Activated CD4-positive, alpha-beta T cell treated with anti-CD3 and anti-CD28 coated beads, Interleukin-10, Interleukin-2, amounts not matched to agents 100 ng/mL and 50 ng/mL, durations not matched to agents 16 hours and 8 hours (primary cell): Measurements from ENCODE around the gene FNDC5.

Experiments used
- DNase-seq: peaks from one replicate; pipeline ENCODE4 v3.0.0-alpha.2; 2020

Gene FNDC5

DNA sequence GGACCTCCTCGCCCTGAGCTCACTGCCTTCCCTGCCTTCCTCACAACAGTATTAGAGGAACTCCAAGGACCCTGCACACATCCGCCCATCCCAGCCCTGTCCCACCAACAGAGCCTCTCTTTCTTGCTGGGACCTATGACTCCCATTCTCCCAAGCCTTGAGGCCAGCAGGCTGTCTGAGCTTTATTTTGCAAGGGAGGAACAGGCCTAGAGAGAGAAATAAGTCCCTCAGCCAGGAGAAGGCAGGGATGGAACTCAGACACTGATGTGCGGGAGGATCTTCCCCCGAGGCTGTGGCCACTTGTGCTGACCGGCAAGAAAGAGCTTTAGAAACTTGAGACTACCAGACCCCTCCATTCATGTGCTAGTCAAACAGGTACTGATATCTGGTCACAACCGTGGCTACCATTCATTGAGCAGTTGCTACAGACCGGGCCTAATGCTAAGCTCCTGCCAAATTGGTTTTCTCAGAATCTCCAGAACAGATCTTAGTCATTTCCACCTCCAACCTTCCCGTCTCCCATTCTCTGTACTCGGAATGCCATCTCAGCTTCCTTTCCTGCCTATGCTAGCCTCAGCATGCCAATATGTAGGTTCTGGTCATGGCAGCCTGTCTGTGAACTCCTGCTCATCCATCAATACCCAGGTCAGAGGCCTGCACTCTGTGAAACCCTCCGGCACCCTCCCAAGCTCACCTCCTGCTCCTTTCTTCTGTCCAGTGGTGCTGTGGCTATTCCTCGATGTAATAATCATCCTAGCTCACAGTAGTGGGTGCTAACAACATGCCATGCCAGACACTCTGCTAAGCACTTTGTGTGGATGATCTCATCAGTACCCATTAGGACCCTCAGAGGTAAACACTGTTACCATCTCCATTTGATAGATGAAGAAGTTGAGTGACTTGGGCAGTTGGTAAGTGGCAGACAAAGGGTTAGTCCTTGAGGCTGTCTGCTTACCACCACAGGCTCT is 26.7 kb upstream of the FNDC5 start:
- no peak for DNase-seq

DNA sequence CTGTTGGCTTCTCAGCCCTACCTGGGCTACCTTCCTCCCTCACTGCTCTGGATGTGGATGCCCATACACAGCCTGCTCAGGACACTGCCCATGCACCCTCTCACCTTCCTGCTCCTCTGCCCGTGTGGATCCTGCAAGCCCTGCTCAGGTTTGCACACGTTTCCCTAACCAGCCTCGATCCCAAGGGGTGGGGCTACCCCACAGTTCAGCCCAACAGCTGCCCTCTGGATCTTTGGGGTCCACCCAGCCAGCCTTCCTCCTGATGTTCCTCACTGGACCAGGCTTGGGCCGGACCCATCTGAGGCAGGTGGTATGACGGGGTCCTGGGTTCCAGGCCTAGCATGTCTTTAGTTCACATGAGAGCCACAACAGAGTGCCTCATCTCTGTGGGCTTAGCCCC is 25.7 kb upstream of the FNDC5 start:
- no peak for DNase-seq

DNA sequence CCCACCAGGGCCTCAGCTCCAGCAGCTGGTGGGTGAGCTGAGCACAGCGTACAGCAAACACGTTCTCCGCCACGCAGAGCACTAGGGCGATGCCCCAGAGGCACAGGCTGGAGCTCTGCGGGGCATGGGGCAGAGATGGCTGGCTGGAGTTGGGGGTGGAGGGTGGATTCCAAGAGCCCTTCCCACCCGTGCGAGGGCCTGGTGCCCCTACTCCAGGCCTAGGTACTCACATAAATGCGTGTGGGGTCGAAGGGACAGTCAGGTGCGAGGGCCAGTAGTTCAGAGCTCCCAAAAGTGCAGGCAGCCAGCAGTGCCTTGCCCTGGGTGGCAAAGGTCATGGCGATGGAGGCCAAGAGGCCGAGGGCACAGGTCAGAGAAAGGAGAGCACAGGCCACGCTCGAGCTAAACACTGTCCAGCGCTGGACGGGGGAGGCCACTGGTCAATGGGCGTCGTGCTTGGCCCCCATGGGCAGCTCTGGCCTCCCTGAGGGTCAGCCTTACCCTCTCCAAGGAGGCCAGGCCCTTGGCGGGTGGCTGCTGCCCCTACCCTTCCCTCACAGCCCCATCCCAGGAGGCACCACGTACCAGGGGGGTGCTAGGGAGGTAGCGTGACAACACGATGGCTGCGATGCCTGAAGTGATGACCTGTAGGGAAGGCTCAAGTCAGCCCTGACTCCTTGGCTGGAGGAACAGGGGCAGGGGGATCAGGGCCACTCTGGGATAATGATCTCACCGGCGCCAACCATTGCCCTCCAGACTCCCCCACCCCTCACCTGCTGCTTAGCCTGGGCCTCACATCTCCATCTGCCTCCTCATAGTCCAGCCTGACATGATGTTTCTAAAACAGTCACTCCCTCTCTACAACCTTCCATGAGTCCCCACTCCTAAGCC is 24.9 kb upstream of the FNDC5 start:
- DNase-seq, result no peak

DNA sequence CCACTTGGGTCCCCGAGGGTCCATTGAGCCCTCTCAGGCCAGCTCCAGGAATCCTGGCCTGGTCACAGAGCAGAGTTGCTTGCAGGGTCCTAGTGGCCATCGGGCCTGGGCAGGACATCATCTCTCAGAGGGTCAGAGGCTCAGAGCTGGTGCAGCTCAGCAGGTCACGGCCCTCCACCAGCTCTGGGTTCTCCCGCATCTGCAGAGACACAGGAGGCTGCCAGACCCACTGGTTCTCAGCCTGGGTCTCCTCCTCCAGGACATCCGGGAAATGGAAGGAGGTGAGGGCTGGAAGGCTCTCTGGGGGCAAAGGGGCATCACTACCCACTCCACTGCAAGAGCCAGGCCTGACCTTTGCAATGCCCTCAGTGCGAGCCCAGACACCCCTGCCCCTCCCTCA is 24.0 kb upstream of the FNDC5 start:
- DNase-seq, result no peak

DNA sequence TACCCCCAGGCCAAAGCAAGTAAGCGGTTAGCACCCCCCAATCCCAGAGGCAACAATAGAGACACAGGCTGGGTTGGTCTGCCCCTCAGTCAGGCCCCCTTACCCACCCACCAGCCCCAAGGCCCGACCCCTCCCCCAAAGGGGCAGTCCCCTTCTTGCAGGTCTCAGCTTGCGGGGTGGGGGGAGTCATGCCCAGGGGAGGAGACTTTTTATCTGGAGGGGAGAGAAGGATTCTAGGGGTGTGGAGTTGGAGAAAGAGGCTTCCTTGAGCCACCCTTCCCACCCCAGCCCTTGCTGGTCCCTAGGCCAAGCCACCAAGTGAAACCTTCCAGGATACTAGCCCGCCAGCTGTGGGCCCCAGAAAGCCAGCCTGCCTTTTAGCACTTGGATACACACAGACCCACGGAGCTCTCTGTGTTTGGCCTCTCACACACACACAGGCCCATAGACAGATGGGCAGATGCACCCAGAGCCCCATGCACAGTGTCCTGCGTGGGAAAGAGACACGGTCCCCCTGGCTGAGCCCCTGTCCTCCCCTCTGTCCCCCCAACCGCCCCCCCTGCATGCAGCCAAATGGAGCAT is 23.4 kb upstream of the FNDC5 start:
- DNase-seq, result no peak

DNA sequence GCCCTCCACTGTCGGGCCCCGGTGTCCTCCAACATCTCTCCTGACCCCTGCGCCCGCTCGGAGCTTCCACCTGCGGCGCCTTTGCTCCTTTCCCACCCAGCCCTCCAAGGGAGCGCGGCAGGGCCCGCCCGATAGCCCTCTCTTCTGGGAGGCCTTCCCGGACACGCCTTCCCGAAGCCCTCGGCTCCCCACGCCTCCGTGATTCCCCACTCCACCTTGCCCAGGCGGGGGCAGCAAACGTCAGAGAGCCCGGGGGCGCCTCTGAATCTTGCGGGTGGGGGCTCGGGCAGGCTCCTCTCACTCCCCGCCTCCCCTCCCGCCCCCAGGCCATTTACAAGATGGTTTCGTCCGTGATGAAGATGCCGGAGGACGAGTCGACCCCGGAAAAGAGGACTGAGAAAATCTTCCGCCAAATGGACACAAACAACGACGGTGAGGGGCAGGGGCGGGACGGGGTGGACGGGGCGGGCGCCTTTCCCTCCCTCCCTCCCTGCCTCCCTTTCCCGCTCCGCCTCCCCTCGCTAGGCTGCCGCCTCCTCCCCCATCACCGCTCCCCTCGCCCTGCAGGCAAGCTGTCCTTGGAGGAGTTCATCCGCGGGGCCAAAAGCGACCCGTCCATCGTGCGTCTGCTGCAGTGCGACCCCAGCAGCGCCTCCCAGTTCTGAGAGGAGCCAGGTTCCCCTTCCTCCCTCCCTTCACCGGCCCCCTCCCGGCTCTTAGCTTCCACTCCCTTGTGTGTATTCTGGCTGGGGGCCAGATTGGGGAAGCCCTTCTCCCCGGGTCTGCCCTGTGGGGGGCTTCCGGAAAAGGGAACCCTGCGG is 22.7 kb upstream of the FNDC5 start:
- DNase-seq, result no peak

DNA sequence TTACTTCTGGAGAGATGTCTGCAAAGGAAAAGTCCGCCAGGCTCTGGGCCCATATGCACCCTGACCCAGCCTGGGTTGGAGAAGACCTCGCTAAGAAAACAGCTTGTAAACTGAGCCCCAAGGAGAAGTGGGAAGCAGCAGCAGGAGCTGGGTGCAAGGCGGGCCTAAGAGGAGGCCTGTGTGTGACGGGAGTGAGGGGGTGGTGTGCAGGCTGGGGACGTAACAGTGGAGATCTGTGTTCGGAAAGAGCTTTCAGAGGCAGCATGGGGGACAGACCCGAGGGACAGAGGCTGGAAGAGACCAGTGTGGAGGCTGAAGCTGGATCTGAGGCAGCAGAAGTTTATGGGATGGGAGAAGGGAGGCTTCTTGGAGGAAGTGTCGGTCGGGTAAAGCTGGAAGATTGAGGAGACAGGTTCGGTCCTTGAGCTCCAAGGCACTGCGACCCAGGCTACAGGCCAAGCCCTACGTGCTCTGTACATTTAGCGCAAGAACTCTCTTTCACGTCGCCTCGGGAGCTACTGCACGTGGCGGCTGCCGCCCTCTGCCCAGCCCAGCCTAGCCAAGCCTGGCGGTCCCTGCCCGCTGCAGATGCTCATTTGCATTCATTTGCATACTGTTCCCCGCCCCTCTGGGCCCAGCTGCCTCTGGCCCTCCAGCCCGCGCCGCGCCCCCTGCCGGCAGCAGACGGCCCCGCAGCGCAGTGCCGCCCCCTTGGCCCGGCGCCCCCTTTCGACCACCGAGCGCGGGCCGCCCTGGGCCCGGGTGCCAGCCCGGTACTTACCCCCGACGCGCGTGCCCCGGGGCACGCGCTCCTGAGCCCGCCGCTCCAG is 21.9 kb upstream of the FNDC5 start:
- peak; percentile 47 for DNase-seq

DNA sequence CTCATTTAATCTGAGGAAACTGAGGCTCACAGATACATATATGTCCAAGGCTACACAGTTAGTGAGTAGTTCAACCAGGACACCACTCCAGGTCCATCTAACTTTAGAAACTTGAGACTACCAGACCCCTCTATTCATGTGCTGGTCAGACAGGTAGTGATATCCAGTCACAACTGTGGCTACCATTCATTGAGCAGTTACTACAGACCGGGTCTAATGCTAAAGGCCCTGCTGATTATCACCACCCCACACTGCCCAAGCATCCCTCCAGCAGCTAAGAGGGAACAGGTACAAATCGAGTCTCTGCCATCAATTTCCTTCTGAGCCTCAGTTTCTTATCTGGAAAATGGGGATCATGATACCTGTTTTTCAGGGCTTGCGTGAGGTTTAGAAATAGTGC is 20.9 kb upstream of the FNDC5 start:
- no peak for DNase-seq

DNA sequence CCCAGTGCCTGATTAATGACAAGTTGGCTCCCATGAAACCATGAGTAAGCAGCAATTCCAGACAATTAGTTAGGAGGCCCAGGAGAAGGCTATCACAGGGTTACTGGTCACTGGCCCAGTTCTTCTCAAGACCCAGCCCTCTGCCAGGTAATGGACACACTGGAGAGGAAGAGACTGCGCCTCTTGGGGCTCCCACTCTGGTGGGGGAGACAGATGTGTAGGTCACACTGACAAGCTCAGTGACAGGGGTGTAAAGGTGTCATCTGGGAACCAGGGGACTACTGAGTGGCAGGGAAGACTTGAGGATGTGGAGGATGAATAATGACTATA is 20.5 kb upstream of the FNDC5 start:
- DNase-seq, result no peak

DNA sequence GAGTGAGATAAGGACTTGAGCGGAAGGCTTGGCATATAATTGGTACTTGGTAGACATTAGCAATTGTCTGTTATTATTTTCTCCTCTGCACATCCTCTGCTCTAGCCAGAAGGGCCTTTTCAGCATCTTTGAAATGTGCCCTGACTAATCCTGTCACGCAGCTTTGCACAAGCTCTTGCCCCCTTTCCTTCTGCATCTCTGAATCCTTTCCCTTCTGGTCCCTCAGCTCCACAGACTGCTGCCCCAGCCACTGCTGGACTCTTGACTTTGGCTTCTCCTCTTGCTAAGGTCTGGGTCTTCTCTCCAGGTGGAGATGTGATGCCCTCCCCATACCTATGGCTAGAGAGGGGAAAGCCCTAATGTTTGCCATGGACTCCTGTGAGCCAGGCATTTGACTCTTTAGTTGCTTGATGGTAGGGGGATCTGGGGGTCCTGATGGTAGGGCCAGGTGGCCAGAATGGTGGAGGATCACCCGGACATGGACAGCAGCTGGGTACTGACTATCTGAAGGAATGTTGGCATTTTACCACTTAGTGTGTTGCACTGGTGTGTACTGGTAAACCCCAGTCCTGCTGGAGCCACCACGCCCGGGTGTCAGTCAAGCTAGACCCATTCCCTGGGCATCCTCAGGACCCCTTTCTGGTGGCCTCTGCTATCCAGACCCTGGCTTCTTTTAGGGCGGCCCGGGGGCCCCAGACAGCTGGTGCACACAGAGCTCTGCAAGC is 20.0 kb upstream of the FNDC5 start:
- DNase-seq, result no peak

DNA sequence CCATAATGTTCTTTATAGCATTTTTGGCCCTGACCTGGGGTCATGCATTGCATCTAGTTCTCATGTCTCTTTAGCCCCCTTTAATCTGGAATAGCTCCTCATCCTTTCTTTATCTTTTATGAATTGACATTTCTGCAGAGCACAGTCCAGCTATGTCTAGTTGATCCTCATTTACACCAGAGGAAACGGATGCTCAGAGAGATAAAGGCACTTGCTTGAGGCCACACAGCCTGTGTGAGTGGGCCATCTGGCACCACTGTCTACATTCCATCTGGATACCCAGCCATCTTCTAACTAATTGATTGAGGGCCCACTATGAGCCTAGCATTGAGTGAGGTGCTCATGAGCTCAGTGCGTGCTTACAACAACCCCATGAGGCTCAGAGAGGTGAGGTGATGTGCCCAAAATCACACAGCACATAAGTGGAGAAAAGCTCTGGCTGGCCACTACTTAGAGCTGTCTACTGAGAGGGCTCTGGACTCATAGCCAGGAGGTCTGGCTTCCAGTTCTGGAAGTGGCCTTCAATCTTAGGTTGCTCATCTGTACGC is 19.1 kb upstream of the FNDC5 start:
- no peak for DNase-seq

DNA sequence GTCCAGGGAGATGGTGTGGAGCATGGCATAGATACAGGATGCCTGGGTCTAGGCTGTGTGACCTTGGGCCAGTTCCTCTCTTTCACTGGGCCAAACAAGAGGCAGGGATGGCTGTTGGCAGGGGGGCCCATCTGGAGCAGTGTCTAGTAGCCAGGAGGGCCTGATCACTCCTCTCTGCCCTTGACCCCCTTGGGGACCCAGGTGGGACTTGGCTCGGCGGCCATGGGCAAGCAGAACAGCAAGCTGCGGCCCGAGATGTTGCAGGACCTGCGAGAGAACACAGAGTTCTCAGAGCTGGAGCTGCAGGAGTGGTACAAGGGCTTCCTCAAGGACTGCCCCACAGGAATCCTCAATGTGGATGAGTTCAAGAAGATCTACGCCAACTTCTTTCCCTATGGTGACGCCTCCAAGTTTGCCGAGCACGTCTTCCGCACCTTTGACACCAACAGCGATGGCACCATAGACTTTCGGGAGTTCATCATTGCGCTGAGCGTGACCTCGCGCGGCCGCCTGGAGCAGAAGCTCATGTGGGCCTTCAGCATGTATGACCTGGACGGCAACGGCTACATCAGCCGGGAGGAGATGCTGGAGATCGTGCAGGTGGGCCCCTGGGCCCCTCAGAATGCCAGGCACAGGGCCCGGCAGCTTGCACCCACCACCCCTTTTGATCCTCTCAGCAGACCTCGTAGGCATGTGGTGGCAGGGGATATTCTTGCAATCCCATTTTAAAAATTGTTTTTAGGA is 18.1 kb upstream of the FNDC5 start:
- no peak for DNase-seq

DNA sequence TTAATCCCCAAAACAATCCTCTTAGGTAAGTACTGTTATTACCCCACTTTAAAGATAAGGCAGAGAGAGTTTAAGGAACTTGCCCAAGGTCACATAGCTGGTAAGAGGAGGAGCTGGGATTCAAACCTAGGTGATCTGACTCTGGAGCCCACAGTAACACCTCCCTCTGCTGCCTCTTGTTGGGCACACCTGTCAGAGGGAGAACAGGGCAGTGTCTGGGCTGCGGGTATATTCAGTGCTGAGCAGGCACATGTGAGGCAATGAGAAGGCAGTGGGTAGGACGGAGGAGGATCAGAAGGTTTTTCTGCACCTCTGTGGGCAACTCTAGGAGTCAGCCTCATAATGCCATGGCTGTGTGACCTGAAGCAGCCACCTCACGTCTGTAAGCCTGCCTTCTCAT is 17.4 kb upstream of the FNDC5 start:
- DNase-seq, result no peak

DNA sequence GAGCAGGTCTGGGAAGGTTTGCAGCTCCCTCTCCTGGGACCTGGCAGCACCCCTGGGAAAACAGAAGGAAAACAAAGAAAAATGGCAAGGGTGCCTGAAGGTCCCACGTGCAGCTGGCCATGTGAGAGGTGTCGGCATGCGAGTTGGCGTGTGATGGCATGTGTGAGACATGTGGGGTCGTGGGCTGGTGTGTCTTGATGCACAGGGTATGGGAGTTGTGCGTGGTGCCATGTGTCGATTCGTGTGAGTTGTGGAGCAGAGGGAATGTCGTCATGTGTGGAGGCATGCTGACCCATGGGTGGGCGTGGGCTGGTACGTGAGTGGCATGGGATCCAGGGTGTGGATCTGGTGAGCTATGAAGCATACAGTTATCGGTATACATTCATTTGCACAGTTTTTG is 16.9 kb upstream of the FNDC5 start:
- no peak for DNase-seq

DNA sequence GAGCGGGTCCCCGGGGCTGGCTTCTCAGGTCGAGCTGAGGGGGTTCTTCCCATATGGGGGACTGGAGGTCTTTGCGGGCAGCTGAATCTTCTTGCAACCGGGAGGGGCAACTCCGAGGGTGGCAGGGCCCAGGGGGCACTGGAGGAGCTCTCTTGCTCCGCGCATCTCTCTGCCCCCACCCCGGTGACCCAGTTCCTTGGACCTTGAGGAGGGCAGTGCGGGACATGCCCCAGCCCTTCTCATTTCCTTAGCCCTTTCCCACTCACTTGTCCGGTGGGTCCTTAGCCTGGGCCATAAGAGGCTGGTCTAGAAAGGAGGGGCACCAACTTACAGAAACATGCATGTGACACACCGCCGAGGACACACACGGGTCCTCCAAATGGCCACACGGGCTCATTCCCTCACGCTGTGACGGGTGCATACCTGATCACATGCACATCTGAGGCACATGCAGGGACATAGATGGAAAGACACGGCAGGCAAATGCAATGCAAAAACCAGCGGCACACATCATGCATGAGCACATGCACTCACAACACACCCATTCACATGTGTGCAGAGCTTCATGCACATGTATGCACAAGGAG is 16.2 kb upstream of the FNDC5 start:
- DNase-seq, result no peak

DNA sequence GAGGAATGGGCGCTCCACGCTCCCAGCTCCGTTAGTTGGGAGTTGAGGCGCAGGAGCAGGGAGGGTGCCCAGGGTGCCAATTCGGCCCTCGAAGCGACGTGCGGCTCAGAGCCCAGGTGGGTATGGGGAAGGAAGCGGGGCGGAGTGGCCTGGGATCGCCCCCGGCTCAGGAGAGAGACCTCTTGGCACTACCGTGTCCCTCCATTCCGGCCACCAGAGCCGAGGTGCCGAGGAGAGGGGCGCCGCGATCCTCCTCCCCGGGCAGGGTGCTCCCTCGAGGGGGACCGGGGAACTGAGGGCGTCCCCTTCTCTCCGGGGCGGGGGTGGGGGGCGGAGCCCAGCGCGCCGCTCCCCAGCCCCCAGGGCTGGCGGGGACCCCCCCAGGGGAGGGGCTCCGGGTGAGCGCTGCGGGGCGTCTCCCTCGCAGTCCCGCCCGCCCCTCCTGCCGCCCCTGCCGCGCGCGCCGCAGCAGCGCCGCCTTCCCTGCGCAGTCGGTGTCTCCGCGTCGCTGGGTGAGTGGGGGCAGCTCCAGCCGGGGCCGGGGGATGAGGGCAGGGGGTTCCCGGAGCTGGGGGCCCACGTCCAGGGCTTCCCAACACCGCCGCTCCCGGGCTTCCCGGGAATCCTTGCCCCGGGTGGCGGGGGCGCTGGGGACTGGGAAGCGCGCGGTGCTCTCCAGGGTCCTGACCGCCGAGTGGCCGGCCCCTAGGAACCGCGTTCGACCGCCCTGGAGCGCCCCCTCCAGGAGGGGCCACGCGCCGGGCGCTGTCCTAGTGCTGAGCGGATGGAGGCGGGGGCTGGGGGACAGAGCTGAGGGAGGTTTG is 15.5 kb upstream of the FNDC5 start, which contains the start of gene HPCA:
HPCA (plus strand) TSS at position 488 of the 824 bp plus-strand sequence. CDS start 2,408 bp downstream, outside the sequence.
- peak; percentile 34 for DNase-seq

DNA sequence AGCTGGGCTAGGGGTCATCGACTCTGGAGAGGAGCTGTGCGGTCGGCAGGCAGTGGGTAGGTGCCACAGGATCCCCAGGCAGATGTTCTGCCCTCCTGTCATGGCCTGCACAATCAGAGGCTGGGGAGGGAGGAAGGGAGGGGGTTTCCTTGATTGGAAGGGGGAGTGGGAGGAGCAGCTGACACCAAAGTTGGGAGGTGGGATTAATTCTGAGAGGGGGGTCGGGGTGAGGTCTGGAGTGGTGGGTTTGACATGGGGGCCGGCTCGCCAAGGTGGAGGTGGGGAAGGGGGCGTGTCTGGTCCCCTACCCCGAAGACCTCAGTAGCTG is 14.9 kb upstream of the FNDC5 start:
- no peak for DNase-seq

DNA sequence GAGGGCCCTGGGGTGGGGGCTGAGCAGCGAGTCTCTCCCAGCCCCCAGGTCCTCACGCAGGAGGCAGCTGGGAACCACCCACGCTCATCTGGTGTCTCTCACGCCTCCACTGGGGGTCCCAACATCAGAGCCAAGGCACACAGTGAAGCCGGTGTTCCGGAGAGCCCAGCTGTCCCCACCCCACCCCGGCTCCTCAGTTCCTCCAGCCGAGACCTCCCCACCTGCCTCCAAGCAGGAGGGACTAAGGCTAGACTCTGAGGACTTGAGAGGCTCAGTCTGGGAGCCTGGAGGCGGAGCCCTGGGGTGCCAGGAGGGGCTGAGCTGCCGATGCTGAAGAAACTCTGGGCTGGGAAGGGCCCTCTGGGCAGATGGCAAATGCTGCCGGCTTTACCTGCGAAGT is 14.0 kb upstream of the FNDC5 start:
- no peak for DNase-seq

DNA sequence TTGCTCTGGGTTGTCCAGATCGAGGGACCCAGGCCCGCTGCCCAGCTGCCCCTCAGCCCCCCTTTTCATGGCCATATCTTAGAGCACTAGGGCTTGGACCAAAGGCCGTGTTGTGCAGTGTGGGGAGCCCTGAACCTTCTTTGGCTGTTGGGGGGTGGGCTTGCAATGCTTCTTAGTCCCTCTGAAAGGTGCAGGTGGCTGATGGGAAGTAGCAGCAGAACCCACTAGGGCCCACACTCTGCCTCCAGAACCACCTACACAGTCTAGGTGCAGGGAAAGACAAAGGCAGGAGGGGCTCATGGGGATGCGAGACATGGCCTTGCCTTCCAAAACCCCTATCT is 13.3 kb upstream of the FNDC5 start:
- no peak for DNase-seq
